ENCODE results near the gene MYH13. TPM values are rescaled to one million over a fixed set of nuclear protein-coding genes. Genes with fewer than 3 reads are reported as not detected.

Gene MYH13
- total RNA-seq, 4 donors from 2014 or later = not detected

DNA sequence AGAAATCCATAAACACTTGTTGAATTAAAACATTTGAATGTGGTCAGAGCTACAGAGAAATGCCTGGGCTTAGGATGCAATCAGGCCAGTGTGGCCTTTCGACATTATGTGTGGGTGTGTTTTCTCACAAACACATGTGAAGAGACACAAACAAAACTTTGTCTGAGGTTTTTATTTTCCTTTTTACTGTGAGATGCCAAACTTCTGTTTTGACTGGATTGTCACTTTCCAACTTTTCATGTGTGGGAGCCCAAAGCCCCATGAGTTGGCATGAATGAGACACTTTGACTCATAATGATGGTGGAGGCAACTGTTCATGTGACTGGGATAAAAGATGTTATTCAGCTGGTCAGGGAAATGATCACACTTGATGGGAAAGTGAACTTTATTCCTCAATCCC is 102.5 kb downstream of the MYH13 start:
- Histone ChIP-seq H3K9me3 (no peaks in the 10 kb centered on the region), H3K36me3 (no peaks in the 10 kb centered on the region), H3K4me1 (peaks cover 0 to 18% (median 0%) of the 10 kb centered on the region in 4 donors), H3K27ac (peak overlapping the region in 2 of 4 donors; percentile 57 to 75), H3K4me3 (no peak overlapping the region), H3K27me3 (no peaks in the 10 kb centered on the region)
- TF ChIP-seq POLR2A (IDR thresholded peaks at IDR 0.05) (no peak), EP300 (IDR thresholded peaks at IDR 0.05) (peak in 1 of 2 donors; percentile 88)
- DNase-seq (ENCODE audit: low spot score in 2 of 2) = no peak
- WGBS, 2 donors = 43 to 44% methylated on average over 1 of the region's 1 CpG

DNA sequence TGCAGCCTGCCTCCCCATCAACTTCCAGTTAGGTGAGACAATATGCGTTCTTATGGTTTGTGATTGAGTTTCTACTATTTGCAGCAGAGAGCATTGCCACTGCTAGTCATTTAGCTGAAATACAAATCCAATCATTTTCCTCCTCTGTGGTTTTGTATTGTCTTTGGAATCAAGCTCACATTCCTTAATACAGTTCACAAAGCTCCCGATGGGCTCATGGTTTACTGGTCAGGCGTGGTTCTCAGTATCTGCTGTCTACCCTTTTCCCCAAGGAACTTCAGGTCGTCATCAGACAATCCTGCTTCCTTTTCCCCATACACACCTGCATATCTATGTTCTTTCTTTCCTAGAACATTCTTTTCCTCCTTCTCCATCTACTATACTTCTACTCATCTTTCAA is 104.8 kb downstream of the MYH13 start:
- 35 to 40% methylated on average over 4 of the region's 4 CpGs for WGBS, 2 donors
- peaks cover 0 to 18% (median 0%) of the 10 kb centered on the region in 4 donors for H3K4me1 ChIP-seq
- no peaks in the 10 kb centered on the region for H3K9me3 ChIP-seq
- H3K36me3 ChIP-seq = no peaks in the 10 kb centered on the region
- TF ChIP-seq EP300 (IDR thresholded peaks at IDR 0.05) (no peak), POLR2A (IDR thresholded peaks at IDR 0.05) (no peak)
- TF ChIP-seq, protein P1, sequence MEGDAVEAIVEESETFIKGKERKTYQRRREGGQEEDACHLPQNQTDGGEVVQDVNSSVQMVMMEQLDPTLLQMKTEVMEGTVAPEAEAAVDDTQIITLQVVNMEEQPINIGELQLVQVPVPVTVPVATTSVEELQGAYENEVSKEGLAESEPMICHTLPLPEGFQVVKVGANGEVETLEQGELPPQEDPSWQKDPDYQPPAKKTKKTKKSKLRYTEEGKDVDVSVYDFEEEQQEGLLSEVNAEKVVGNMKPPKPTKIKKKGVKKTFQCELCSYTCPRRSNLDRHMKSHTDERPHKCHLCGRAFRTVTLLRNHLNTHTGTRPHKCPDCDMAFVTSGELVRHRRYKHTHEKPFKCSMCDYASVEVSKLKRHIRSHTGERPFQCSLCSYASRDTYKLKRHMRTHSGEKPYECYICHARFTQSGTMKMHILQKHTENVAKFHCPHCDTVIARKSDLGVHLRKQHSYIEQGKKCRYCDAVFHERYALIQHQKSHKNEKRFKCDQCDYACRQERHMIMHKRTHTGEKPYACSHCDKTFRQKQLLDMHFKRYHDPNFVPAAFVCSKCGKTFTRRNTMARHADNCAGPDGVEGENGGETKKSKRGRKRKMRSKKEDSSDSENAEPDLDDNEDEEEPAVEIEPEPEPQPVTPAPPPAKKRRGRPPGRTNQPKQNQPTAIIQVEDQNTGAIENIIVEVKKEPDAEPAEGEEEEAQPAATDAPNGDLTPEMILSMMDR (IDR thresholded peaks at IDR 0.05) = no peak
- no peak overlapping the region for H3K4me3 ChIP-seq
- DNase-seq (ENCODE audit: low spot score in 2 of 2) = no peak
- H3K27me3 ChIP-seq = no peaks in the 10 kb centered on the region
- H3K27ac ChIP-seq = no peak overlapping the region

DNA sequence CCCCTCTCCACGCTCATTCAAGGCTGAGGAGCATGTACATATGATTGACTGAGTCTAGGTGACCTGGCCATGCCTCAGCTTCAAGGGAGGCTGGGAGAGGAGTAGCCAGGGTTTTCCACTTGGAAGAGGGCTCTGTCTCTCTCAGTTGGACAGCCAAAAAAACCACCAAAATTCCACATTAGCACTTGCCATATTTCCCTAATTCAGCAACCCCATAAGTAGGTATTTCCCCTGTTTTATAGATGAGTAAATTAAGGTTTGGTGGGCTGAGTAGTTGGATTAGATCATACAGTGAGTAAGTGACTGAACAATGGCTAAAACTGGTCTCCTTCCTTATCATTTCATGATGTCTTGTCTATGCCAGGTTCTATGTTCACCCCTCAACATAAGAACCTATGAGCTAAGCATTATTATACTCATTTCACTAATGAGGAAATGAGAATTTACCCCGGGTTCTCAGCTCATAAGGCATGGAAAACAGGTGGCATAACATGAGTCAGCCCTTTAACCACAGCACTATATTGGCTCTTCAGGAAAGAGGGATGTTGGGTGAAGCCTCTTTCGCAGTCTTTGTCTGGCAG is 106.4 kb downstream of the MYH13 start:
- no peak overlapping the region for H3K4me3 ChIP-seq
- no peak overlapping the region for H3K27ac ChIP-seq
- no peaks in the 10 kb centered on the region for H3K27me3 ChIP-seq
- peaks cover 0 to 18% (median 0%) of the 10 kb centered on the region in 4 donors for H3K4me1 ChIP-seq
- DNase-seq (ENCODE audit: low spot score in 2 of 2) = no peak
- no peaks in the 10 kb centered on the region for H3K9me3 ChIP-seq
- no peaks in the 10 kb centered on the region for H3K36me3 ChIP-seq
- TF ChIP-seq, protein P1 (IDR thresholded peaks at IDR 0.05) = no peak
- no peak for TF ChIP-seq POLR2A (IDR thresholded peaks at IDR 0.05)
- TF ChIP-seq EP300 (IDR thresholded peaks at IDR 0.05) = no peak
- WGBS, 2 donors = 90% methylated on average over 3 of the region's 3 CpGs

DNA sequence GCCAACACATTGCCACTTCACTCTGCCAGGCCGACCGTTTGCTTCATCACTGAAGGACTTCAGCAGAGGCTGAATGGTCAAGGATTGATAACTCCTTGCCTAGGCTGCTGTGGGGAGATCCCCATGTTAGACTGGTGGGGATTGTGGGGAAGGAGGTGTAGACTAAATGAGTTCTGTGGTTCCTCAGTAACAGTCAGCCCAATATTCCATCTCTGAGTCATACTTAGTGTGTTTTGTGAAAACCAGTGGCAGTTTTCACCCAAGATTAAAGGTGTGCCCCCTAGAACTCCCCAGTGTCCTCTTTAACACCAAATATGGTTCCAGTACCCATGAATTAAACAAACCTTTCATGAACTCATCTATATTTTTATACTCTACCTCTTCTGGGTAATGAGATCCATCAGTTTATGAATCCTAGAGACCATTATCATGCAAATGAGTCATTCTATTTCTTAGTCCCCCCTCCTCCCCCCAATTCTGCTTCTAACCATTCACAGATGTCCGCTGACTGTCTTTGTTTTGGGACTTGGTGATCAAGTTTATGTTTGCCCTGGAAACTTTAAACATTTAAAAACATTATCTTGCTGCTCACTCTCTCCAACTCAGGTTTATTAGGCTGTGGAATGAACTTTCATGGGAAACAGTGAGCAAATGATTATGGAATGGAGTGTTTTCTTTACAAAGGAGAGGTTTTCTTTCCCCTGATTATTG is 107.6 kb downstream of the MYH13 start:
- TF ChIP-seq EP300 (IDR thresholded peaks at IDR 0.05) = no peak
- TF ChIP-seq POLR2A (IDR thresholded peaks at IDR 0.05) = no peak
- TF ChIP-seq, protein P1 (IDR thresholded peaks at IDR 0.05) = no peak
- H3K27ac ChIP-seq = no peak overlapping the region
- no peak overlapping the region for H3K4me3 ChIP-seq
- DNase-seq (ENCODE audit: low spot score in 2 of 2) = no peak
- H3K4me1 ChIP-seq = peaks cover 0 to 18% (median 0%) of the 10 kb centered on the region in 4 donors
- no peaks in the 10 kb centered on the region for H3K9me3 ChIP-seq
- H3K36me3 ChIP-seq = no peaks in the 10 kb centered on the region
- H3K27me3 ChIP-seq = no peaks in the 10 kb centered on the region
- WGBS, 2 donors = 71 to 73% methylated on average over 3 of the region's 3 CpGs

DNA sequence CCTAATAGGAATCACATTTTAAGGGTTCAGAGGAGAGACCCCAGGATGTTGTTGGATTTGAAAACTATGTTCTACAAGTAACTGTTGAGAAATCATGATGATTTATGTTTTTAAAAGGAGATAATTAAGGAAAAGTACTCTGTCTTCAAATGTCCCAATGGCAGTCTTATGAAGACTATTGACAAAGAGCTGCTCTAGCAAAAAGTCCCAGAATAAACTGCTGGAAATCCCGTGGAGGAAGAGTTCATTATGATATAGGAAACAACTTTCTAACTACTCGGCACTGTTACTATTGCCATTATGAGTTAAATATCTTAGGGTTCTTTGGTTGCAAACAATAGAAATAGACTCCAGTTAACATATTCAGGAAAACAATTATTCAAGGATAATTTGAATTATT is 108.8 kb downstream of the MYH13 start:
- Histone ChIP-seq H3K36me3 (no peaks in the 10 kb centered on the region), H3K27ac (no peak overlapping the region), H3K4me3 (no peak overlapping the region), H3K9me3 (no peaks in the 10 kb centered on the region), H3K4me1 (peaks cover 0 to 13% (median 0%) of the 10 kb centered on the region in 4 donors), H3K27me3 (no peaks in the 10 kb centered on the region)
- no peak for DNase-seq (ENCODE audit: low spot score in 2 of 2)
- WGBS, 2 donors = 64 to 81% methylated on average over 2 of the region's 2 CpGs
- TF ChIP-seq, protein P1 (IDR thresholded peaks at IDR 0.05) = no peak
- TF ChIP-seq EP300 (IDR thresholded peaks at IDR 0.05) = no peak
- TF ChIP-seq POLR2A (IDR thresholded peaks at IDR 0.05) = no peak
